Measurements from ENCODE around the gene ZNF609. TPM values are rescaled to one million over a fixed set of nuclear protein-coding genes. Genes with fewer than 3 reads are reported as not detected.
A peak's percentile ranks its signal among the peaks of the same experiment; 100 is the strongest.
"Not testable (repeated sequence)": the region's sequence is repeated elsewhere in the genome, so short reads cannot be mapped to it uniquely, and the experiment has no call there.

Gene ZNF609
- total RNA-seq, 3 donors from 2014 or later (not counting 1 experiment from before 2014, with no cell fraction given) = 40.3 to 59.7 (median 55.3) TPM

DNA sequence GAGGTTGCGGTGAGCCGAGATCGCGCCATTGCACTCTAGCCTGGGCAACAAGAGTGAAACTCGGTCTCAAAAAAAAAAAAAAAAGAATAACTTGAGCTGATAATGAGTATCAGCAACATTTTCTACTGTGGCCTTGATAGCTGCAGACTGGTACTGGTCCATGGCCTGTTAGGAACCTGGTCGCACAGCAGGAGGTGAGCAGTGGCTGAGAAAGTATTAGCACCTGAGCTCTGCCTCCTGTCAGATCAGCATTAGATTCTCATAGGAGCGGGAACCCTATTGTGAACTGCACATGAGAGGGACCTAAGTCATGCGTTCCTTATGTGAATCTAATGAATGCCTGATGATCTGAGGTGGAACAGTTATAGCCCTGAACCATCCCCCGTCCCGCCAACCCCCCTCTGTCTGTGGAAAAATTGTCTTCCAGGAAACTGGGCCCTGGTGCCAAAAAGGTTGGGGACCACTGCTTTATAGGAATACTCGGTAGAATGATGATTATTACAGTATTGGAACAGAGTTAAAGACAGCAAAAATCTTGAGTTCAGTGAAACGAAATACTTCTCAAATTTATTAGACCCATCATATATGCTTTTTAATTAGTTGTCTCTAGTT, 126.0 kb downstream of the ZNF609 start:
- ATAC-seq (no peak), DNase-seq (no peak)
- no peak overlapping the region for H3K4me3 ChIP-seq (ENCODE audit: low read length)
- 98% methylated on average over 11 of the region's 12 CpGs for WGBS (ENCODE audit: insufficient coverage)
- H3K9me3 Mint-ChIP-seq = no peaks in the 10 kb centered on the region
- no peak for TF ChIP-seq CTCF (IDR thresholded peaks at IDR 0.05)
- no peak overlapping the region for H3K4me3 Mint-ChIP-seq
- H3K27ac ChIP-seq (ENCODE audit: low read length) = no peak overlapping the region
- H3K4me1 ChIP-seq (ENCODE audit: control insufficient read depth, insufficient read depth, low read length) = peaks cover 4% of the 10 kb centered on the region
- H3K36me3 Mint-ChIP-seq = no peaks in the 10 kb centered on the region
- no peaks in the 10 kb centered on the region for H3K27me3 ChIP-seq (ENCODE audit: control insufficient read depth, insufficient read depth, low read length)
- intact Hi-C loops (cut with micrococcal nuclease) = no loop called here
- no peaks in the 10 kb centered on the region for H3K9me3 ChIP-seq (ENCODE audit: control insufficient read depth, insufficient read depth, low read length)
- peaks cover 35 to 39% of the 10 kb centered on the region in 2 donors for H3K4me1 Mint-ChIP-seq
- H3K36me3 ChIP-seq (ENCODE audit: control insufficient read depth, insufficient read depth, low read length) = no peaks in the 10 kb centered on the region
- no peak overlapping the region for H3K27ac Mint-ChIP-seq
- H3K27me3 Mint-ChIP-seq (ENCODE audit: low read depth in 2 of 2) = no peaks in the 10 kb centered on the region

GRCh38 chr15:64586984-64587383, 126.6 kb downstream of the ZNF609 start:
- Histone ChIP-seq H3K4me3 (ENCODE audit: low read length) (no peak overlapping the region), H3K27ac (ENCODE audit: low read length) (no peak overlapping the region), H3K36me3 (ENCODE audit: control insufficient read depth, insufficient read depth, low read length) (no peaks in the 10 kb centered on the region), H3K27me3 (ENCODE audit: control insufficient read depth, insufficient read depth, low read length) (no peaks in the 10 kb centered on the region), H3K4me1 (ENCODE audit: control insufficient read depth, insufficient read depth, low read length) (peaks cover 4% of the 10 kb centered on the region), H3K9me3 (ENCODE audit: control insufficient read depth, insufficient read depth, low read length) (no peaks in the 10 kb centered on the region)
- Mint-ChIP-seq H3K27me3 (ENCODE audit: low read depth in 2 of 2) (no peaks in the 10 kb centered on the region), H3K4me1 (peaks cover 32 to 35% of the 10 kb centered on the region in 2 donors), H3K27ac (no peak overlapping the region), H3K36me3 (no peaks in the 10 kb centered on the region), H3K4me3 (no peak overlapping the region), H3K9me3 (no peaks in the 10 kb centered on the region)
- intact Hi-C loops (cut with micrococcal nuclease) = no loop called here
- no peak for DNase-seq
- no peak for TF ChIP-seq CTCF (IDR thresholded peaks at IDR 0.05)
- WGBS (ENCODE audit: insufficient coverage) = 93% methylated on average over 2 of the region's 4 CpGs
- no peak for ATAC-seq

GRCh38 chr15:64589435-64590084, 129.2 kb downstream of the ZNF609 start:
- no peak overlapping the region for H3K4me3 Mint-ChIP-seq
- H3K27ac Mint-ChIP-seq = peak overlapping the region in 1 of 2 donors; percentile 69

GRCh38 chr15:64592845-64593244, 132.5 kb downstream of the ZNF609 start:
- H3K27ac ChIP-seq (ENCODE audit: low read length); H3K36me3 Mint-ChIP-seq; intact Hi-C loops (cut with micrococcal nuclease); H3K27me3 Mint-ChIP-seq (ENCODE audit: low read depth in 2 of 2); H3K9me3 Mint-ChIP-seq; H3K9me3 ChIP-seq (ENCODE audit: control insufficient read depth, insufficient read depth, low read length); H3K27ac Mint-ChIP-seq; H3K4me3 ChIP-seq (ENCODE audit: low read length); ATAC-seq; H3K27me3 ChIP-seq (ENCODE audit: control insufficient read depth, insufficient read depth, low read length); DNase-seq; H3K4me3 Mint-ChIP-seq; H3K36me3 ChIP-seq (ENCODE audit: control insufficient read depth, insufficient read depth, low read length): not testable (repeated sequence)
- H3K4me1 Mint-ChIP-seq = peaks cover 28 to 34% of the 10 kb centered on the region in 2 donors
- peaks cover 18% of the 10 kb centered on the region for H3K4me1 ChIP-seq (ENCODE audit: control insufficient read depth, insufficient read depth, low read length)
- 99% methylated on average over 16 of the region's 18 CpGs for WGBS (ENCODE audit: insufficient coverage)

More at GRCh38 chr15:64589435-64590084, 129.2 kb downstream of the ZNF609 start:
- no peak for TF ChIP-seq CTCF (IDR thresholded peaks at IDR 0.05)
- ATAC-seq (no peak), DNase-seq (no peak)
- Histone ChIP-seq H3K36me3 (ENCODE audit: control insufficient read depth, insufficient read depth, low read length) (no peaks in the 10 kb centered on the region), H3K9me3 (ENCODE audit: control insufficient read depth, insufficient read depth, low read length) (no peaks in the 10 kb centered on the region), H3K4me3 (ENCODE audit: low read length) (no peak overlapping the region), H3K27me3 (ENCODE audit: control insufficient read depth, insufficient read depth, low read length) (no peaks in the 10 kb centered on the region), H3K4me1 (ENCODE audit: control insufficient read depth, insufficient read depth, low read length) (peaks cover 4% of the 10 kb centered on the region), H3K27ac (ENCODE audit: low read length) (no peak overlapping the region)
- Mint-ChIP-seq H3K36me3 (no peaks in the 10 kb centered on the region), H3K27me3 (ENCODE audit: low read depth in 2 of 2) (no peaks in the 10 kb centered on the region), H3K4me1 (peaks cover 22 to 24% of the 10 kb centered on the region in 2 donors), H3K9me3 (no peaks in the 10 kb centered on the region)
- intact Hi-C loops (cut with micrococcal nuclease) = no loop called here
- WGBS (ENCODE audit: insufficient coverage) = 81% methylated on average over 3 of the region's 3 CpGs
